HTERT RPE-1 (cell line): ENCODE measurements around the gene PLPPR1.
"Not testable (repeated sequence)": the region's sequence is repeated elsewhere in the genome, so short reads cannot be mapped to it uniquely, and the experiment has no call there.

ENCODE experiments used
- in situ Hi-C: fragments of 300-500 bp; cut with MboI; formaldehyde crosslinking; loops from 4 replicates; pipeline ENCODE4 v1.14.3; 2020; ENCODE audit warnings: low sequenced_read_pairs

PLPPR1 gene

DNA sequence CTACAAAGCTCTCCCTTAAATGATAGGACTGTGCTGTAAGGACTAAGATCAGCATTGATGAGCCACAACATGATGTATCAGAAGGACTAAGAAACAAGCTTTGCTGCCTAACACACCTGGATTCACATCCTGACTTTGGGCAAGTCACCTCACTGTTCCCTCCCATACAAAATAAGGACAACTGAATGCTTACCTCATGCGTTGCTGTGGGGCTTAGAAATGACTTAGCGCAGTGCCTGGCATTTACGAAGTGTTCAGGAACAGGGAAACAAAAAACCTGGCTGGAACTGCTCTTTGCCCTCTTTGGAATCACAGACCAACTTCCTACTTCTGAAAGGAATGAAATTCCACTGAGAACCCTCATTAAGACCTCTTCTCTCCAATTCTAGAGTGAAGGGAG is 242.6 kb downstream of the PLPPR1 start:
- in situ Hi-C loops = no loop called here

DNA sequence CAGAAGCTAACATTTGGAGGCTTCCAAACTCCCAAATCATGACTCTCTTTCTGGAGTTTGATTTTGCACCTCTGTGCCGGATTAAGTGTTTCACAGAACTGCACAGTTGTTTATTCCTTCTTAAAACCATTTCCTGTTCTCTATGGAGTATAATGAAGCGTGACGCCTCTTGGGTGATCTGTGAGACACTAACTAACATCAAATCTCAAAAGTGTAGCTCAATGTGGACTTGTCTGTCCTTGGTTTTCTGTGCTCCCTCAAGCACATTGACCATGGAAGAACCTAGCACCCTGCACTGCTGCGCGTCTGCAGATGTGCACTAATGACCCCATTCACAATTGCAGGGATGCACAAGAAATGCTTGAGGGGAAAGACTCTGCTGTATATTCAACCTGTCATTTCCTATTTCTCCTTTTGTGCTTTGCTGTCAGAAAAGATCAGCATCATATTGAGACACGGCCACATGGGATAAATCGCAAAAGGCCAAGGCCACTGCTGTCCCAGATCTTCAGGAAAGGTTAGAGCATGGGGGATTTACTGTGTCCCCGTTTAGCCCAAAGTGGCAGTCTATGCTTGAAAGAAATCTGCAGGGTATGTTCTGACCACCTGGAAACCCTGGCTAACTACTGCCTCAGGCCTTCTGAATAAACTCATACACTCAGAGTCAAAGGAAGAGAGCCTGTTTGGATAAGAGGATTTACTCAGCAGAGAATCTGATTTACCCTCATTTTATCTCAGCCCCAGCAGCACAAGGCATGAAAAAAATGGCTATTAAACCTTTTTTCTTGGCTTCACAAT is 246.6 kb downstream of the PLPPR1 start:
- in situ Hi-C loops = no loop called here

GRCh38 chr9:101275769-101276250 is 247.3 kb downstream of the PLPPR1 start:
- in situ Hi-C loops = no loop called here

- in situ Hi-C loops = not testable (repeated sequence)
Observed at GRCh38 chr9:101291043-101291442, 262.5 kb downstream of the PLPPR1 start.

DNA sequence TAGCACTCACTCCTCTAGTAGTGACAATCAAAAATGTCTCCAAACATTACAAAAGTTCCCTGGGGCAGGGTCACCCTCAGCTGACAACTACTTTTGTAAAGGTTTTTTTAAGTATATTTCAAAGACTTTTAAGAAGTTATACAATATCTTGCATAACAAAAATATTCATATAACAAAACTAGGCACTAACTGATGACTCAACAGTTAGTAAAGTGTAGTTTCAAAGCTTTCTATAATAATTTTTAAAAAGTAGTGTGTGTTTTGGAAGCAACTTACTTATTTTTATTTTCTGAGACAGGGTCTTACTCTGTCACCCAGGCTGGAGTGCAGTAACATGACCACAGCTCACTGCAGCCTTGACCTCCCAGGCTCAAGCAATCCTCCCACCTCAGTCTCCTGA is 271.4 kb downstream of the PLPPR1 start:
- in situ Hi-C loops = no loop called here

- in situ Hi-C loops = no loop called here
Observed at GRCh38 chr9:101307051-101307450, 278.5 kb downstream of the PLPPR1 start.

DNA sequence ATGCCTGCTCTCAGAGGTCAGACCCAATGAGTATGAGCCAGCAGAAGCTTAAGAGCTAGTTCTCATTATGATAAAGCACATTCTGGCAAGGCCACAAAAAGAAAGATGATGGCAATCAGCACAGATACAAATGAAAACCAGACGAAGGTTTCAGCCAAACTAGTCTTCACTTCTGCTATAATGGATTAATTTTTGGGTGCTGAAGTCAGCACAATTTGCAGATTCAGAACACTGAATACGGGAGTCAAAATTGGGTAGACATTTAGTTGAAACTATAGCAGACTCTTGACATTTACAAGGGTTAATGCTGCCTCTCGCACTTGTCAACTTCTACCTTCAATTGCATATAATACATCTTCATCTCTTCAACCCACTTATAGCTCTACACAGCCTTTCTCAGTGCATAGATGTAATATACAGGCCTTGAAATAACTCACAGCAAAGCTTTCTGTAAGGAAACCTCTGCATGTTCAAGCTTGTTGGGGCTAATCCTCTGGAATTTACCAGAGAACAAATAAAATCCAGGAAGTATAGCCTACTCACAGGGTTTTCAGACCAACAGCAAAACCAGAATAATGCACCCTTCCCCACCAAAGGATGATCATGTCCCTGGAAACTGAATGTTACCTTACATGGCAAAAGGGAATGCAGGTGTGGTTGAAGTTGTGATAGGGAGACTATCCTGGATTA is 279.1 kb downstream of the PLPPR1 start:
- in situ Hi-C loops = no loop called here

DNA sequence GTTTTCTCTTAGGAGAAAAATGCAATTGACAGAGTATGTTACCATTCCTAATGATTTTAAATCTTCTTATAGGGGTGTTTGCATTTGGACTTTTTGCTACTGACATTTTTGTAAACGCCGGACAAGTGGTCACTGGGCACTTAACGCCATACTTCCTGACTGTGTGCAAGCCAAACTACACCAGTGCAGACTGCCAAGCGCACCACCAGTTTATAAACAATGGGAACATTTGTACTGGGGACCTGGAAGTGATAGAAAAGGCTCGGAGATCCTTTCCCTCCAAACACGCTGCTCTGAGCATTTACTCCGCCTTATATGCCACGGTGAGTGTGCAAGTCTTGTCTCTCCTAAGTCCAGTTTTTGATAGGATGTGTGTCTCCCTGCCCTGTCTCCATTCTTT is 280.6 kb downstream of the PLPPR1 start:
- in situ Hi-C loops = no loop called here

GRCh38 chr9:101311191-101311590 is 282.7 kb downstream of the PLPPR1 start:
- in situ Hi-C loops = no loop called here

DNA sequence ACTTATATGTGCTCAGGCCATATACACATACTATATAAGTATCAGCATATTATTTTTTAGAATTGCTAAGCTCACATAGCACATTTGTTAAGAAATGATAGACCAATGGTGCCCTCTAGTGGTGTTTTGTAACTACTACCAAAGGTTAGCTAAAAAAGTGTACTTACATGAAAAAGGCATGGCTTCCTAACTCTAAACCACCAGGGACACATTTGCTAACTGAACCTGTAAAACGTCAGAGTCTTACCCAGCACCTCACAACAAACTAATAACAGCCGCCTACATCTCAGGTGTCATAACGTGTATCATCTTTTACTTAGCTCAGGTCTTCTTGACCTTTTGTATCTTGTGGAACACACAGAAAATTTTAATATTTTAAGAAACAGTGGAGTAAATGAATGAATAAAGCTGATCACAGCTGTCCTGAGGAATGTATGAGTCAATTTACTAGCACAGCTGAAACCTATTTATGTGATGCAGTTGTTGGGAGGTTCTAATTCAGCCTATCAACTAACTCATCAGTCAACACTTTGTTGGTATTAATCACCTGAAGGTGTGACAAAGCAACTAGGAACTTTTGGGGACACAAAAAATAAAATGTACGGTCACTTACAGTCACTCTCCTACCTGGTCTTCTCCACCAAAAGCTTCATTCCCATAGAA is 283.4 kb downstream of the PLPPR1 start:
- in situ Hi-C loops = no loop called here

GRCh38 chr9:101312661-101313060 is 284.1 kb downstream of the PLPPR1 start:
- in situ Hi-C loops = no loop called here

DNA sequence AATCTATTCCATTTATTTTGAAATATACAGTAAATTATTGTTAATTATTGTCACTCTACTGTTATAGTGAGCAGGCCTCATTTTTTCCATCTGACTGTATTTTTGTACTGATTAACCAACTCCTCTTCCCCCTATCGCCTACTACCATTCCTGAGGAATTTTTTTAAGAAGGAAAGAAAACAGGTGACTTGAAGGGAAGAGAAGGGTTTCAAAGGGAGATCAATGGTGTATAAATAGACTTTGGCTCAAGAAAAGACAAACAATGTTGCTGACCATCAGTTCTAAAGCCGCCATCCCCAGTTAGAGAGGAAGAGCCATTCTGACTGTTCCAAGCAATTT is 286.6 kb downstream of the PLPPR1 start:
- in situ Hi-C loops = no loop called here

DNA sequence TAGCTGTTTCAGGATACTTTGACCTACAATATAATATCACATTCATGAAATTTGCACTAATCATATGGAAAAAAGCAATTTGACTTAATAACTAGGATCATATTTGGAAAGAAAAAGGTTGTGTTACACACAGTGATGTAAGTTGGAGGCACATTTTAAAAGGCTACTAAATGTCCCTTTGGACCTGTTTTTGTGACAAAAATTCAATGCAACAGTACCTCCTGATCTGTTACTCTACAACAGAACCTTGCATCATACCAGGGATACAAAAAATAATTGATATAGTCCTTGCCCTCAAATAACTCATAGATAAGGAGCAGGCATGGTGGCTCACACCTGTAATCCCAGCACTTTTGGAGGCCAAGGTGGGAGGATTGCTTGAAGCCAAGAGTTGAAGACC is 289.2 kb downstream of the PLPPR1 start:
- in situ Hi-C loops = no loop called here

DNA sequence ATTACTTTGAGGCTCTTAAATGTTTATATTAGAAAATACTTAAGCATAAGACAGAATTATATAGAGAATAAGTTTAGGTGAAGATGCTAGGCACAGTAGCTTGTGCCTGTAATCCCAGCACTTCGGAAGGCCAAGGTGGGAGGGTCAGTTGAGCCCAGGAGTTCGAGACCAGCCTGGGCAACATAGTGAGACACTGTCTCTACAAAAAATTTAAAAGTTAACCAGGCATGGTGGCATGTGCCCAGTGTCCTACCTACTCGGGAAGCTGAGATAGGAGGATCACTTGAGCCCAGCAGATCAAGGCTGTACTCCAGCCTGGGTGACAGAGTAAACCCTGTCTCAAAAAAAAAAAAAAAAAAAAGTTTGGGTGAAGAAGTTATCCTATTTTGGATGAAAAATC is 294.6 kb downstream of the PLPPR1 start:
- in situ Hi-C loops = no loop called here

GRCh38 chr9:101324245-101324804 is 295.8 kb downstream of the PLPPR1 start:
- in situ Hi-C loops = no loop called here

DNA sequence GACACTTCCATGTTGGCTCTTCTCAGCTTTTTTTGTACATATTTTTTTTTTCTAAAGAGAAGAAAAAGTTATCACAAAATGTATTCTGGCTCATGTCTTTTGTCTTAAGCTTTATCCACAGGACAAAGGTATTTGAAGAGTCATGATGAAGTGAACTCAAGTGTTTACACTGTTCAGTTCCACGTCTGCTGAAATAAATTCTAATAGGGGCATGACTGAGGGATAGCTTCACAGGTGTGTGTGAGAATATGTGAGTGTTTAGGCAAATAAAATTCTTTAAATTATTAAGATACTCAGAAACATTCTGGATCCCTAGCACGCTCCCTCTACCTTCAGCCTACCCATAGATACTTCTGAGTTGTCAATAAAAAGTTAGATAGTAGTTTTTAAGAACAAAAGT is 296.5 kb downstream of the PLPPR1 start:
- in situ Hi-C loops = no loop called here

DNA sequence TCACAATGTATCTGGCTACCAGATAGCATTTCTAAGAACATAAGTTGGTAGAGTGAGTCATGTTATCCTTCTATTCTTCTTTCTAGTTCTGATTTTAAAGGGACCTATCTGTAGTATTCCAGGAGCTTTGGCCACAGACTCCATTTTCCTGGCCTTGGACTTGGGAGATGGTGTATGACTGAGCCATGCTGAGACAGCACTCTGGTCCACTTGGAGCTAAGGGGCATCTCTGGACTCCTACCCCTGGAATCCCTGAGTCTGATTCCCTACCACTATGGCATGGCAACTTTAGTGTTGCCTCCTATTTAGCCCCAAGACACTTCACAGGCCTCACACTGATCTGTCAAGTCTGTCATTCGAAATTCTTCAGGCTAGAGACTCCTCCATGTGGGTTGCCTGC is 297.5 kb downstream of the PLPPR1 start:
- in situ Hi-C loops = no loop called here

- in situ Hi-C loops = no loop called here
Observed at GRCh38 chr9:101326501-101326900, 298.0 kb downstream of the PLPPR1 start.

DNA sequence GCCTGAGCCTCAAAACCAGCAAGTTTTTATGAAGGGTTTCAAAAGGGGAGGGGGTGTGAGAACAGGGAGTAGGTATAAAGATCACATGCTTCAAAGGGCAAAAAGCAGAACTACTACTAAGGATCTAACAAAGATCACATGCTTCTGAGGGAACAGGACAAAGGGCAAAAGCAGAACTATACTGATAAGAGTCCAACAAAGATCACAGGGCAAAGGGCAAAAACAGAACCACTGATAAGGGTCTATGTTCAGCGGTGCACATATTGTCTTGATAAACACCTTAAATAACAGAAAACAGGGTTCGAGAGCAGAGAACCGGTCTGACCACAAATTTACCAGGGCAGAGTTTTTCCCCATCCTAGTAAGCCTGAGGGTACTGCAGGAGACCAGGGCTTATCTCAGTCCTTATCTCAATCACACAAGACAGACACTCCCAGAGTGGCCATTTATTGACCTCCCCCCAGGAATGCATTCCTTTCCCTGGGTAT is 298.9 kb downstream of the PLPPR1 start:
- in situ Hi-C loops = not testable (repeated sequence)

DNA sequence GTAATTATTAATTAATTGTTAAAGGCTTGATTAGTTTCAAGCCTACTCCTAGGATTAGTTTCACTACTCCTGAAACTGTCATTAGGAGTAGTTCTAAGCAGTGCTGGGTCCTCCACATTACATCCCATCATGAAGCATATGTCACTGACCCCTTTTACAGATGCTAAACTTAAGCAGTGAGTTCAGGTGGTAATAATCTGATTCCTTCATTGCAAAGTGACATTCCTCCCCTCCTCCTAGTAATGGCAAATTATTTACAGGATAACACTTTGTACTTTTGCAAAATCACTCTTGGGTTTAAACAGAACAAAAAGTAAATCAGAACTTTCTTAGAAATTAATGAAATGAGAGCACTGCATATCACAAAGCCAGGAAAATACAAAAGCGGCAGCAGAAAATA is 303.8 kb downstream of the PLPPR1 start:
- in situ Hi-C loops = no loop called here

DNA sequence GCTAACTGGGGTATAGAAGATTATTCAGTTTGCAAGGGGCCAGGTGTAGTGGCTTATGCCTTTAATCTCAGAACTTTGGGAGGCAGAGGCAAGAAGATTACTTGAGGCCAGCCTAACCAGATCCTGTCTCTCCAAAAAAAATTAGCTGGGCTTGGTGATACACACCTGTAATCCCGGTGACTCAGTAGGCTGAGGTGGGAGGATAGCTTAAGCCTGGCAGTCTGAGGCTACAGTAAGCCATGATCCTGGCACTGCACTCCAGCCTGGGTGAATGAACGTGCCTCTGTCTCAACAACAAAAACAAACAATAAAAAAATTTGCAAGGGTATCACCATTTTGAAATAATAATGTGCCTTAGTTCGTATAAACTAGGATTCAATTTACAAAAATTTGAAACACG is 305.0 kb downstream of the PLPPR1 start:
- in situ Hi-C loops = no loop called here
